GM18907 (cell line): ENCODE data around the gene EHD3.

Source experiments
- ATAC-seq: cut with Tn5 transposase; IDR thresholded peaks from one replicate; pipeline ENCODE4 v1.9.1; 2021; ENCODE audit warnings: mild to moderate bottlenecking, moderate library complexity; ENCODE audit not compliant: unreplicated experiment

EHD3 gene

DNA sequence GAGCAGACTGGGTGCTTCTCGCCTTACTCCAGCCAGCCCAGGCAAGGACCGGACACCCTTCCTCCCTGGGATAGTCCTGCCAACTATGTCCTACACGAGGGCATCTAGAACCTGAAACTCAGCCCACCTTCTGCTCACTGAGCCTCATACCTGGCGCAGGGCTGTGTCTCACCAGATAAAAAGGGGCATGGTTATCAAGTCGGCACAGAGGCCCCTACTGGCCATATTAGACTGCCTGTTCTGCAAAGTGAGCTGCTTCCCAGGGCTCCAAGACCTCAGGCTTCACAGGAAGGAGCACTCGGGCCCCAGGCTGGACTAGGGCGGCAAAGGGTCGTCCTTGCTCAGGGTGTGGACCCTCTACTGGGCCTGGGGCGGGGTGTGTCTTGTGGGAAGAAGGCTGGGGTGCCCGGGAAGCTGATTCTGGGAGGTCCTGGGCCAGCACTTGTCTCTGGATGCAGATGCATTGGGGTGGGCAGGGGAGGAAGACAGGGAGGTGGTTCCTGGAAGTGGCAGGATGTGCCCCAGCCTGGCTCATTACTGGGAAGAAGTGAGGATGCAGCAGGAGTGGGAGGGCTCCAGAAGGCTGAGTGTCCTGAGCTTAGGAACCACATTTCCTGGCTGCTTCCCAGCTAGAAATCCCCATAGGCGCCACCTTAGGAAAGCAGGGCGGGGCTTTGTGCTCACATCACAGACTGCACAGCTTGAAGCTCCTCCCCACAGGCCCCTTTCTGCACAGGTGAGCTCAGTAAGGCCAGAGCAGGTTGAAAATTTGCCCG lies 19.6 kb downstream of the EHD3 start:
- no peak for ATAC-seq

DNA sequence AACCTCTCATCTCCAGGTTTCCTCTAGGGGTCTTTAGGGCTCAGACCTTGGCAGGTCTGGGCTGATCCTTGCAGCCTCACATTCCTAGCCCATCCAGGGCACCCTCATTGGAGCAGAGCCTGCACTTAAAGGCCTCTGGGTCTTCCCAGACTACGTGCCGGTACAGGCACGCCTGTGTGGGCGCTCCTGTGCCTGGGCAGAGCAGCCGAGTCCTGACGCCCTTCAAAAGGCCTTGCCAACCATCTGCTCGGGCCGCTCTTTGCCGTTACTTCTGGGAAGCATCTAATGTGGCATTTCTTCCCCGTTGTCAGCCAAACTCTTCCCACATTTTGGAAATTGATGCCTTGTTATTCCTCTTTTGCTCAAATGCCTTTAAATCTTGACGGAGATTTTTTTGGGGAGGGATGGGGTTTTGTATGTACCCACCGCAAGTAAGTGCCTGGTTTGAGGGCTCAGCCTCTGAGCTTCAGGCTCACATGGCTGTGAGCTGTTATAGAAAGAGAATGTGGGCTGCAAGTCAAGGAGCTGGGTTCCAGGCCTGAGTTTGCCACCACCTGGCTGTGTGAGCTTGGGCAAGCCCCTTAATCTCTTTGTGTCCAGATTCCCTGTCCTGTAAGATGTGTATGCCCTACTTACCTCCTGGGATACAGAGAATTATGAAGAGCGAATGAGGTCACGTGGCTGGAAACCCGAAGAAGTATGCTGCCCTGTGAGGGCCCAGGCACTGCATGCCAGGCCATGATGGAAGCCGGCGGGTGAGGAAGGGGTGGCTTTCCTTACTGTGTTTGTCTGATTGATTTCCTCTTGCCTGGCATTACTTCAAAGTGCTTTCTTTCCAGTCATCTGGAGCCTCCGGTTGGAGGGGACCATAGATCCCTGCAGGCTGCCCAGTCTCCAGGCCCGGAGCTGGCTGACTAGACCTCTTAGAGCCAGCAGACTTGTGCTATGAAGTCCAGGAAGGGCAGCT lies 20.6 kb downstream of the EHD3 start:
- ATAC-seq, result no peak

DNA sequence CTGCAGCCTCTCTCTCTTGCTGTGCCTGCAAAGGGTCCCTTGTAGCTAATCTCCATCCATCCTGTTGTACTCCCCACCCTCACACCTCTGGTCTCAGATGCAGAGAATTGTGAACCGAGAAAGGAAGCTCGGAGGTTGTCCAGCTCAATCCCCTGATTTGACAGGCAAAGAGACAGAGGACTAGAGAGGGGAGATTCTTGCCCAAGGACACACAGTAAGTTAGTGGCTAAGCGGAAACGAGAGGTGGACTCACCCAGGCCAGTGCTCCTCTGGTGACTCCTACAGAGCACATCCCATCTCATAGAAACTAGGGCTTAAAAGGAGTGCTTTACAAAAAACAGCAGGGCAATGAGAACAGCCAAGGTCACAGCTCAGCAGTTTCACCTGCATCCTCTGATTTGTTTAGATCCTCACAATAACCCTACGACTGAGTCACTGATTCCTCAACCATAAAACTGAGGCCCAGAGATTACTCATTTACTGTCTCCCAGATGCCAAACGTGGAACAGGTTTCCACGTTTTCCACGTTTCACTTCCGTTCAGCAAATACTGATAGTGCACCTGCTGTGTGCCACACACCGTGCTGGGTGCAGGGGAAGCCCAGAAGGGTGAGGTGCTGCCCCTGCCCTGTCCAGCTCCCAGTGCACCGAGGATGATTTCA lies 22.1 kb downstream of the EHD3 start:
- ATAC-seq, result peak; percentile 78

DNA sequence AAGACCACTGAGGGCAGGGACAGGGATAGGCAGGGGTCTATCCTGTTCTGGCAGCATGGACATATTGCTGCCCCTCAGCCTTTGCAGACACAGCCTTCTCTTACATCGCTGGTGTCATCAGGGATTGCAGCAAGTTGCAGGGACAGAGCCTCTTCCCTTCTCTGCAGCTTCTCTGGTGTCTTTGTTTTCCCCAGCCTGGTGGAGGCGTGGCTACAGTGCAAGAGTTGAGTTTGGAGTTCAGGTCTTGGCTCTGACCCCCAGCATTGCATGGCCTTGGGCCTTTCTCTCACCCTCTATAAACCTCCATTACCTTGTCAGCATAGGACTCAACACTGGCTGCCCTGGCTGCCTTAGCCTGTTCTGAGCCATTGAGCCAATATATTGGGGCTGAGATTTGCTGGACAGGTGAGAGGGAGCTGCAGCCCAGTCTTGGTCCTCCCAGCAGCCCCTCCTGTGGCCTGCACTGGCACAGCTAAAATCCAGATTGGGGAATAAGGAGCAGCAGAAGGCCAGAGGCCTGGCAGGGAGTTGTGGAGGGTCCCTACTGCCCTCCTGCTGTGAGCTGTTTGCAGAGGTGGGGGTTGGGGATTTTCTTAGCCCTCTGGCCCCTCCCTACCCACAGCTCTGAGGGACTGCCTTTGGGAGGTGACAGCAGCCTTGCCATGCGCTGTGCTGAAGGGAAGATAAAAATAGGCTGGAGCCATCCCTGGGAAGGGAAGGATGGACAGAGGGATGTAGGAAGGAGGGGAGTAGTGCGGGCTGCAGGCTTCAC lies 22.8 kb downstream of the EHD3 start:
- ATAC-seq, result no peak

DNA sequence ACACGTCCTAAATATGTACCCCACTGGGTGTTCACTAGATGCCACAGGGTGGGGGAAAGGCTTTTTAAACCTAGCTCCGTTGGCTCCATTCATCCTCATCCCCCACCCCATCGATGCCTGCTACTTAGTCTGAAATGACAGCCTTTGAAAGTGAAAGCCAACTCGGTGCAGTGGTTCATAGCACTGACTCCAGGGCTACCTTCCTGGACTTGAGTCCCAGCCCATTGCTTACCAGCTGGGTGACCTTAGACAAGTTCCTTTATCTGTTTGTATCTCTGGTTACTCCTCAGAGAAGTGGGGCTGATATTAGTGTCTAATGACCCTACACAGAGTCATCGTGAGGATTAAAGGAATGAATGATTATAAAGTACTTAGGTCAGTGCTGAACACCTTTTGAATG lies 24.4 kb downstream of the EHD3 start:
- ATAC-seq, result no peak

DNA sequence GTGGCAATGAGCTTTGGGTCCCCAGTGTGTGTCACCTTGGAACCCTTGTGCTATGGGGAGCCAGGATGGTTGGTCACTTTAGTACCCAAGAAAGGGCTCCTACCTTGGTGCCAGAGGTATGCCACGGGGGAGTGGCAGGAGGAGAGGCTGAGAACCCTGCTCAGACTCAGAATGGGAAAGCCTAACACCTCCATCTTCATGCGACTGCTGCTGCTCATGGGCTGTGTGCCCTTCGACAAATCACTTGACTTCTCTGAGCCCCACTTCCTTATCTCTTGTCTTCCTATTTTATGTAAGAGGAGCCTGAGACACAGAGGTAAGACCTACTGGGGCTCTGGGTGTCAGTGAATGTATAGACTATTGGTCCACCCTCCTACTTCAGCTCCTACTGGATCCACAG lies 25.1 kb downstream of the EHD3 start:
- ATAC-seq, result no peak

DNA sequence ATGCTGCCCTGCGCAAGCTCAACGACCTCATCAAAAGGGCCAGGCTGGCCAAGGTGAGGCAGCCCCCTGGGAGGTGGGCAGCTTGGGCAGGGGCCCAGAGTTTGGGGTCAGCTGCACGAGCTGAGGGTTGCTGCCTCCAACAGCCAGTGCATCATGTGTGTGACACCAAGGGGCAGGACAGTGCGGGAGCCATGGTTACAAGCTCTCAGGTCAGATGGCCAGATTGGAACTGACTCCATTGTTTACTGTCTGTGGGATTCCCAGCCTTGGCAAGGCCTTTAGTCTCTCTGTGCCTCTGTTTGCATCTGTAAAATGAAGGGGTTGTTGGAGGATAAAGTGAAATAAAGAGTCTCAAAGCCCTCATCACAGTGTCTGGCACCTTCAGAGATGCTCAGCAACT lies 26.9 kb downstream of the EHD3 start:
- no peak for ATAC-seq

DNA sequence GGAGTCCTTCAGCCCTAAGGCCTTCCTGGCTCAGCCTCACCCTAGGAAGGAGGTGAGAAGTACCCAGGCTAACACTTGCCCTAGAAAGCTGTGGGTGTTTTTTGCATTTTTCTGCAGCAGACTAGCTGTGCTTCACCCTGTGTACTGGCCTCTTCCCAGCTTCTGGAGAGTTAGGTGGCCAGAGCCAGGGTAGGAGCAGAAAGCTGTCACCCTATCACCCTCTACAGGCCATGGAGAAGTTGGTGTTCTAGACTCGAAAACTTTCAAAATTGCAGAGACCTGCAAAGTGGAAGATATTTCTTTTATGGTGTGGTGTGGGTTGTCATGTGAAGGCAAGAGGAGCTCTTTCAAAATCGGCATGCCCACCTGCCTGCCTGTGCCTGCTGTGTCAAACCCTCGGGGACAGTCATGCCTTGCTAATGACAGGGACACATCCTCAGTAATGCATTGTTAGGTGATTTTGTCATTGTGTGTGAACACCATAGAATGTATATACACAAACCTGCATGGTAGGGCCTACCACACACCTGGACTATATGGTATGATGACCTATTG lies 29.8 kb downstream of the EHD3 start:
- ATAC-seq, result no peak

DNA sequence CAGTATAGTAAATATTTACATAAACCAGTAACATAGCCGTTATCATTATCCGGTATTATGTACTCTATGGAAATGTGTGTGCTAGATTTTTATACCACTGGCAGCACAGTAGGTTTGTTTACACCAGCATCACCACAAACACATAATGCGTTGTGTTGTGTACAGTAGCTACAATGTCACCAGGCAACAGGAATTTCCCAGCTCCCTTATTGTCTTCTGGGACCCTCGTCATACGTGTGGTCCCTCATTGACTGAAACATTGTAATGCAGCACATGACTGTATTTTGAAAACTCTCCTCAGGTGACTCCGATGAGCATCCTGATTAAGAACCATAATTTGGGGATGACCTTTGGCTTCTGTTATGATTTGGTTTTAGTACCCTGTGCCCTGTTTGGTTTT lies 31.3 kb downstream of the EHD3 start:
- no peak for ATAC-seq

DNA sequence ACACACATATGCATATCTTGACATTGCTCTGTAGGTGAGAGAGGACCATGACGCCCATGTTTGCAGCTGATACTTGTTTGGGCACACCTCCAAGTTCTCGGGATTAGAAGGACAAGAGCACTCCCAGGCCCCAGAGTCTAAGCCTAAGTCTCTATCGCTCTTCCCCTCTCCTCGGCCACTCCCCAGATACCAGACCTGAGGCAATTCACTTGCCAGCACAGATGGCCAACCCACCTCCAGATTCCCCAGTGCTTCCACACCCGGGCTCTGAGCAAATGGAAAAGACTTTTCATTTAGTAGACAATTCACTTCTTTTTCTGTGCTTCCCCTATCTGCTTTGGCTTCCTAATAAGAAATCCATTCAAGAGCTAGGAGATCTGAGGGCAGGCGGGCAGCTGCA lies 32.9 kb downstream of the EHD3 start:
- ATAC-seq, result no peak

DNA sequence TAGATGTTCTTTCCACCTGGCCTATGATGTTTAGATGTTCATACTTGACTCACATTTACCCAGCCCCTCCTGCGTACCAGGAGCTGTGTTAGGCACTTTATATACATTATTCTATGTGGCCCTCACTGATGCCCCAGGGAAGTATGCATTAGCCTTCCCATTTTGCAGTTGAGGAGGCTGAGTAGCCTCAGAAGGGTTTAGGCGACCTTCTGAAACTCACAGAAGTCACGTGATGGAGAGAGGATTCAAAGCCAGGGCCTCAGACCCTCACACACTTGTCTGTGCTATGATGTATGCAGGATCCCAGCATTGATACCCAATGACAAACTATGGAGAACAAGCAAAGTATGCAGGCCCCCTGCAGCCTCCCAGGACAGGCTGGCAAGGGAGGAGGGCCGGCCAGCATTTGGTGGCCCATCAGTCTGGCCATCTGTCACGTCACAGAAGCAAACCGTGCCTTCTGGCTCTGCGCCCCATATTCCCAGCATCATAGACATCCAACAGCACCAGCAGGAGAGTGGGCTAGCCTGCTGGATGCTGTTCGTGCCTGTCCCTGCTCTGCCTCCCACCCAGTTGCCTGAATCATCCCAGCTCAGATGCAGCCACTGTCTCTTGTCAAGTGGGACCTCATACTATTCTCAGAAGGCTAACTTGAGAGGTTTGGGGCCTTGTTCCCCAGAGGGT lies 33.6 kb downstream of the EHD3 start:
- no peak for ATAC-seq

DNA sequence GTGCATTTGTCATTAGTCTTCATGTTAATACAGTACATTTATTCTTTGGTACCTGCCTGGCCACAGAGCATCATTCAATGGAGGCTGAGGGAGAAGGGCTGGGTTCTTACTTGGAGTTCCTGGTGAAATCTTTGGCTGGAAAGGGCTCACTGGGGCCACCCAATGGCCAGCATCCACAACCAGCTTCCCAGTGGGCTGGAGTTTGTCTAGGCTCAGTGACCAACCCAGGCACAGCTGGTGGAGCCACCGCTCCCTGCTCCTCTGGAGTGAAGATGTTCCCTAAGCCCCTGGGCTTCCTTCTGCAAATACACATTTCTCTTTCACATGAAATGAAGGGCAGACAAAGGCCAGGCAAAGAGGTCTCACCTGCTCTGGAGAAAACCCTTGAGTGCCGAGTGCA lies 34.4 kb downstream of the EHD3 start:
- ATAC-seq, result no peak

DNA sequence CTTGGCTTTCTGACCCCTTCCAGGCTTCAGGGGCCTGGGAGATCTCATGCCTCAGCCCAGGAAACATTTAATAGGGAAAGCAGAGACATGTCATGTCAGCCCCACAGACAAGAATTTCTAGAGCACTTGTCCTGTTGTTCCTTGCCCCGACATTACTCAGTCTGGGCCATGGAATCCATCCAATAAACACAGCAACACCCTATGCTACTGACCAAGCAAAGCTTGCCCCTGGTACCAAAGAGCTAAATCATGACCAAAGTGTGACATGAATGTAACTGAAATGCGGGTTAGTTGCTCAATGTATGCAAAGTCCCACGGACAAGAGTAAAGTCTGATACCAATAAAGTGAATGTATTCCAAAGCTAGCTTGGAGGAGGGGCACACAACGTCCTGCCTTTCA lies 35.1 kb downstream of the EHD3 start:
- ATAC-seq, result no peak

DNA sequence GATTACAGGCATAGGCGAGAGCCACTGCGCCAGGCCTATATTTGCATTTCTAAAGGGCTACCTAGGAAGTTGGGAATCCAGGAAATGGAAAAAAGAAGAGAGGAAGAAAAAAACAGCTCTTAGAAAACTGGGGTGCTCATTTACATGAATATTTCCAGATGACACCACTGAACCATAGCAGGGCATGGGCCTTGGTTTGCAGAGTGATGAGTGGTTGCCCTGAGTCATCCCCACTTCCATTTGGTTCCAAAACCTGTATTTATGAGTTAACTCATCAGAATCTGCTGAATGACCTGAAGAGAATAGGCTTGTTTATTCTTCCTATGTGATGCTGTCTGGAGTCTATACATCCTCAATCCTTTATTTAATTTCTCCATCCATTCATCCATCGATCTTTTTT lies 36.2 kb downstream of the EHD3 start:
- no peak for ATAC-seq

DNA sequence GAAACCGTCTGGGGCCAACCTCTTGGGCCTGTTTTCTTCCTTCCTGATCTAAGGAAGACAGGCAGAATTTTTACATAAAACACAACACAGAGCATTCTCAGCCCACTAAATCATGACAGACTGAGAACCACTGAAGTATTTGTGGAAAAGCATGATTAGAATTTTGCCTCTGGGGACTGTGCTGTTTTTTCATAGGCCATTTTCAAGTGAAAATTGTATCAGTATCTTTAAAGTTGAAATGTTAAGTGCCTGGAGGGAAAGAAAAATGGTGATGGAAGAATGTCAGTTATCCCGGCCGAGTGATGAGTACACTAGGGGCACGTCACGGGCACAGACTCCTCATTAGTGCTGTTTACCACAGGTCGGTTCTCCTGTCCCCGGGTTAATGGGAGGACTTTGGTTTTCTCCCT lies 36.9 kb downstream of the EHD3 start:
- no peak for ATAC-seq

DNA sequence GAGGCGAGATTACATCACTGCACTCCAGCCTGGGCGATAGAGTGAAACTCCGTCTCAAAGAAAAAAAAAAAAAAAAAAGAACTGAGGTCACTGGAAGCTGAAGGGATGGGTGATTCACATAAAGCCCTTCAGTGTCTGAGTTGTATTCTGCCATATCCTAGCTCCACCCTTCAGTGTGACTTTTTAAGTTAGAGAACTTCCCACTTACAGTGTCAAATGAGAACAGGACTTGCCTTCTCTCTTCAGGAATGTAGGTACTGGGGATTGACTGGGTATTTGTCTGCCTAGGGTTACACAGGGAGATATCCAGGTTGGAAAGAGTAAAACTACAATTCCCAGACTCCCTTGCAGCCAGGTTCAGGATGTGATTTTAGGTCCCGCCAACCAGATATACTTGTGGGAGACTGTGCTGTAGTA lies 37.9 kb downstream of the EHD3 start:
- no peak for ATAC-seq

DNA sequence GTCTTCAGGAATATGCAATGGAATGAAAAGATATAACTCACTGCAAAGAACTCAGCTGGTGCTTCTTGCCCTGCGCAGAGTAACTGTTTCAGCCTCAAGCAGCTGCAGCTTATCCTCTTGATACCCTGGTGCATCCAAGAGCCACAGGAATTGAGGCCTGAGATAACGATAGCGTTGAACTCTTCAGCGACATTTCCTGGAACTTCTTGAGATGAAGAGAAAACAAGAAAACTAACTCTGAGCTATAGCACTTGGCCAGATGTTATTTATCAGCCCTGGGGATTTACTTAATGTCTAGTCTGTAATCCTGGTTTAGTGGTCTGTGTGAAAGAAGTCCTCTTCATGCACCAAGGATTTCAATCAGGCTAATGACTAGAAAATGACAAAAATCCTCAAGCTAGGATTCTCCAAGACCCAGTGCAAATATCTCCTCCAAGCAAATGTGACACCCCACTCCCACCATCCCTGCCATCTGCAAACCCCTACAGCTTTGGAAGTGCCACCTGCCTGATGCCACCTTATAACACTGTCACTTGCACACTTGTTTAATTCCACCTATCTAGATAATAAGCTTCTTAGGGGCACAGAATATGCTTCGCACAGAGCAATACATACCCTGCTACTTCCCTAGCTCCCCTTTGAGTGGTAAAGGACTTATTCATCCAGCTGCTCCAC lies 40.6 kb downstream of the EHD3 start:
- no peak for ATAC-seq

DNA sequence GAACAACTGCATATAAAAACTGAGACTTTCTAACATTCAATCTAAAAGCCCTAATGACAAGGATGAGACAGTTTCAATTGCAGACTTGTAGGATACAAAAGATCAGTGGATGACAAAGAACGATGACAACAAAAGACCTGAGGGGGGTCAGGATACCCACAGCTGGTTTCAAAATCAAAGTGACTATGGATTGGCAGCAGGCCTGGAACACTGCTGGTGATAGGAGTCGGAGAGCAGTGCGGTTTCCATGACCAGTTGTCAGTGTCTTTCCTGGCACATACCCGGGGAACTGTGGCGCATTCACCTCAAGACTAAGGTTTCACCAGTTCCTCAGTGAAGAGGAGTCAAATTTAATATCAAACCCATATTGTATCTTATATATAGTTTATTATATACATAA lies 42.0 kb downstream of the EHD3 start:
- ATAC-seq, result no peak

DNA sequence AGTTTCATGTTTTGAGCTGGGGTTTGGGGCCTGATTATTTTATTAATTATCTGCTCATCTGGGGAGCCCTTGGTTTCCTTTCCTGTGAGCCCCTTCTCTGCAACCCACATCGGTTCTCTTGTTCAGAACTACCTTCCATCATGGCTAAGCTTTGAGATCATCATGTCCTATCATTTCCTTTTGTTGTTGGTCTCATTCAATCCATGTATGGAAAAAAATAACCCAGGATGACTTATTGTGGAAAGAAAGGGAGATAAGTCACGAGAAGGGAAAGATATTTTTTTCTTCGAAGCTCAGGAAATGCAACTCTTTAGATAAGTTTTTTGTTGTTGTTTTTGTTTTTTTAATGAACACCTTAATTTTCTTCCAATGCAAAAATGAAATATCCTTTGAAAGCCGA lies 43.7 kb downstream of the EHD3 start:
- no peak for ATAC-seq
